Measurements from ENCODE around the gene ADAMTSL2.

Gene ADAMTSL2

GRCh38 chr9:133527444-133527920, 7.0 kb upstream of the ADAMTSL2 start:
- H3K36me3 ChIP-seq (ENCODE audit: insufficient read depth, low read length) = no peaks in the 10 kb centered on the region
- H3K27me3 ChIP-seq (ENCODE audit: insufficient read depth, low read length) = peaks cover 38% of the 10 kb centered on the region
- no peak overlapping the region for H3K4me3 ChIP-seq (ENCODE audit: low read length)
- no peaks in the 10 kb centered on the region for H3K9me3 ChIP-seq (ENCODE audit: low read length)
- peaks cover 15% of the 10 kb centered on the region for H3K4me1 ChIP-seq (ENCODE audit: insufficient read depth, low read length)
- H2AFZ ChIP-seq (ENCODE audit: low read depth, low read length) = no peak overlapping the region

GRCh38 chr9:133528001-133528875, 6.3 kb upstream of the ADAMTSL2 start:
- Histone ChIP-seq H3K4me1 (ENCODE audit: insufficient read depth, low read length) (peaks cover 15% of the 10 kb centered on the region), H3K9me3 (ENCODE audit: low read length) (no peaks in the 10 kb centered on the region), H3K27me3 (ENCODE audit: insufficient read depth, low read length) (peaks cover 43% of the 10 kb centered on the region), H3K4me3 (ENCODE audit: low read length) (no peak overlapping the region), H2AFZ (ENCODE audit: low read depth, low read length) (no peak overlapping the region), H3K36me3 (ENCODE audit: insufficient read depth, low read length) (no peaks in the 10 kb centered on the region)

- Histone ChIP-seq H3K4me1 (ENCODE audit: insufficient read depth, low read length) (peaks cover 21% of the 10 kb centered on the region), H2AFZ (ENCODE audit: low read depth, low read length) (no peak overlapping the region), H3K9me3 (ENCODE audit: low read length) (no peaks in the 10 kb centered on the region), H3K4me3 (ENCODE audit: low read length) (no peak overlapping the region), H3K27me3 (ENCODE audit: insufficient read depth, low read length) (peaks cover 49% of the 10 kb centered on the region), H3K36me3 (ENCODE audit: insufficient read depth, low read length) (no peaks in the 10 kb centered on the region)
These were observed 5.6 kb upstream of the ADAMTSL2 start for GRCh38 chr9:133528876-133529241.

- Histone ChIP-seq H3K4me1 (ENCODE audit: insufficient read depth, low read length) (peaks cover 25% of the 10 kb centered on the region), H3K9me3 (ENCODE audit: low read length) (no peaks in the 10 kb centered on the region), H3K36me3 (ENCODE audit: insufficient read depth, low read length) (no peaks in the 10 kb centered on the region), H3K27me3 (ENCODE audit: insufficient read depth, low read length) (peaks cover 52% of the 10 kb centered on the region), H3K4me3 (ENCODE audit: low read length) (no peak overlapping the region), H2AFZ (ENCODE audit: low read depth, low read length) (no peak overlapping the region)
These were observed 5.0 kb upstream of the ADAMTSL2 start for GRCh38 chr9:133529457-133529856.

- H3K27me3 ChIP-seq (ENCODE audit: insufficient read depth, low read length) = peaks cover 54% of the 10 kb centered on the region
- no peak overlapping the region for H3K4me3 ChIP-seq (ENCODE audit: low read length)
- H3K9me3 ChIP-seq (ENCODE audit: low read length) = no peaks in the 10 kb centered on the region
- H3K4me1 ChIP-seq (ENCODE audit: insufficient read depth, low read length) = peaks cover 28% of the 10 kb centered on the region
- H3K36me3 ChIP-seq (ENCODE audit: insufficient read depth, low read length) = no peaks in the 10 kb centered on the region
- H2AFZ ChIP-seq (ENCODE audit: low read depth, low read length) = no peak overlapping the region
These were observed 4.6 kb upstream of the ADAMTSL2 start for GRCh38 chr9:133529874-133530273.

GRCh38 chr9:133531293-133531692, 3.2 kb upstream of the ADAMTSL2 start:
- Histone ChIP-seq H3K4me1 (ENCODE audit: insufficient read depth, low read length) (peaks cover 30% of the 10 kb centered on the region), H3K27me3 (ENCODE audit: insufficient read depth, low read length) (peaks cover 58% of the 10 kb centered on the region)

GRCh38 chr9:133532937-133533668, 1.4 kb upstream of the ADAMTSL2 start:
- Histone ChIP-seq H3K4me3 (ENCODE audit: low read length) (no peak overlapping the region), H3K9me3 (ENCODE audit: low read length) (no peaks in the 10 kb centered on the region), H2AFZ (ENCODE audit: low read depth, low read length) (no peak overlapping the region), H3K4me1 (ENCODE audit: insufficient read depth, low read length) (peaks cover 16% of the 10 kb centered on the region), H3K36me3 (ENCODE audit: insufficient read depth, low read length) (no peaks in the 10 kb centered on the region), H3K27me3 (ENCODE audit: insufficient read depth, low read length) (peaks cover 58% of the 10 kb centered on the region)

More at GRCh38 chr9:133531293-133531692, 3.2 kb upstream of the ADAMTSL2 start:
- H3K36me3 ChIP-seq (ENCODE audit: insufficient read depth, low read length) = no peaks in the 10 kb centered on the region
- H2AFZ ChIP-seq (ENCODE audit: low read depth, low read length) = no peak overlapping the region
- H3K9me3 ChIP-seq (ENCODE audit: low read length) = no peaks in the 10 kb centered on the region
- no peak overlapping the region for H3K4me3 ChIP-seq (ENCODE audit: low read length)

GRCh38 chr9:133533857-133534256, 647 bp upstream of the ADAMTSL2 start:
- H2AFZ ChIP-seq (ENCODE audit: low read depth, low read length) = no peak overlapping the region
- no peaks in the 10 kb centered on the region for H3K9me3 ChIP-seq (ENCODE audit: low read length)
- H3K4me3 ChIP-seq (ENCODE audit: low read length) = peak overlapping the region; percentile 11
- H3K36me3 ChIP-seq (ENCODE audit: insufficient read depth, low read length) = no peaks in the 10 kb centered on the region
- peaks cover 16% of the 10 kb centered on the region for H3K4me1 ChIP-seq (ENCODE audit: insufficient read depth, low read length)
- H3K27me3 ChIP-seq (ENCODE audit: insufficient read depth, low read length) = peaks cover 57% of the 10 kb centered on the region

GRCh38 chr9:133535306-133535877, 888 bp downstream of the ADAMTSL2 start:
- Histone ChIP-seq H3K36me3 (ENCODE audit: insufficient read depth, low read length) (no peaks in the 10 kb centered on the region), H3K27me3 (ENCODE audit: insufficient read depth, low read length) (peaks cover 42% of the 10 kb centered on the region), H3K4me1 (ENCODE audit: insufficient read depth, low read length) (peaks cover 16% of the 10 kb centered on the region), H3K9me3 (ENCODE audit: low read length) (no peaks in the 10 kb centered on the region), H2AFZ (ENCODE audit: low read depth, low read length) (no peak overlapping the region), H3K4me3 (ENCODE audit: low read length) (no peak overlapping the region)

- H3K4me1 ChIP-seq (ENCODE audit: insufficient read depth, low read length) = peaks cover 16% of the 10 kb centered on the region
- no peaks in the 10 kb centered on the region for H3K9me3 ChIP-seq (ENCODE audit: low read length)
- no peaks in the 10 kb centered on the region for H3K36me3 ChIP-seq (ENCODE audit: insufficient read depth, low read length)
- no peak overlapping the region for H3K4me3 ChIP-seq (ENCODE audit: low read length)
- H2AFZ ChIP-seq (ENCODE audit: low read depth, low read length) = no peak overlapping the region
- peaks cover 44% of the 10 kb centered on the region for H3K27me3 ChIP-seq (ENCODE audit: insufficient read depth, low read length)
These were observed 1.6 kb downstream of the ADAMTSL2 start for GRCh38 chr9:133536080-133536479.

GRCh38 chr9:133536536-133536935, 2.0 kb downstream of the ADAMTSL2 start:
- Histone ChIP-seq H3K27me3 (ENCODE audit: insufficient read depth, low read length) (peaks cover 43% of the 10 kb centered on the region), H3K36me3 (ENCODE audit: insufficient read depth, low read length) (no peaks in the 10 kb centered on the region), H3K4me1 (ENCODE audit: insufficient read depth, low read length) (peaks cover 16% of the 10 kb centered on the region), H3K4me3 (ENCODE audit: low read length) (no peak overlapping the region), H3K9me3 (ENCODE audit: low read length) (no peaks in the 10 kb centered on the region), H2AFZ (ENCODE audit: low read depth, low read length) (no peak overlapping the region)

- H3K36me3 ChIP-seq (ENCODE audit: insufficient read depth, low read length) = no peaks in the 10 kb centered on the region
- H3K4me3 ChIP-seq (ENCODE audit: low read length) = no peak overlapping the region
- H3K27me3 ChIP-seq (ENCODE audit: insufficient read depth, low read length) = peaks cover 39% of the 10 kb centered on the region
These were observed 2.8 kb downstream of the ADAMTSL2 start for GRCh38 chr9:133537257-133537656.

GRCh38 chr9:133538176-133538575, 3.7 kb downstream of the ADAMTSL2 start:
- no peak overlapping the region for H2AFZ ChIP-seq (ENCODE audit: low read depth, low read length)
- no peaks in the 10 kb centered on the region for H3K36me3 ChIP-seq (ENCODE audit: insufficient read depth, low read length)
- no peaks in the 10 kb centered on the region for H3K9me3 ChIP-seq (ENCODE audit: low read length)
- H3K4me3 ChIP-seq (ENCODE audit: low read length) = no peak overlapping the region
- peaks cover 16% of the 10 kb centered on the region for H3K4me1 ChIP-seq (ENCODE audit: insufficient read depth, low read length)
- H3K27me3 ChIP-seq (ENCODE audit: insufficient read depth, low read length) = peaks cover 30% of the 10 kb centered on the region

More at GRCh38 chr9:133537257-133537656, 2.8 kb downstream of the ADAMTSL2 start:
- H3K4me1 ChIP-seq (ENCODE audit: insufficient read depth, low read length) = peaks cover 16% of the 10 kb centered on the region
- H2AFZ ChIP-seq (ENCODE audit: low read depth, low read length) = no peak overlapping the region
- H3K9me3 ChIP-seq (ENCODE audit: low read length) = no peaks in the 10 kb centered on the region
